ENCODE measurements around the gene SPTLC2. TPM values are rescaled to one million over a fixed set of nuclear protein-coding genes. Genes with fewer than 3 reads are reported as not detected.

SPTLC2 gene
- total and polyA plus RNA-seq, 2 donors (not counting 1 experiment from before 2014, with no cell fraction given): 22.8 to 25.9 TPM

DNA sequence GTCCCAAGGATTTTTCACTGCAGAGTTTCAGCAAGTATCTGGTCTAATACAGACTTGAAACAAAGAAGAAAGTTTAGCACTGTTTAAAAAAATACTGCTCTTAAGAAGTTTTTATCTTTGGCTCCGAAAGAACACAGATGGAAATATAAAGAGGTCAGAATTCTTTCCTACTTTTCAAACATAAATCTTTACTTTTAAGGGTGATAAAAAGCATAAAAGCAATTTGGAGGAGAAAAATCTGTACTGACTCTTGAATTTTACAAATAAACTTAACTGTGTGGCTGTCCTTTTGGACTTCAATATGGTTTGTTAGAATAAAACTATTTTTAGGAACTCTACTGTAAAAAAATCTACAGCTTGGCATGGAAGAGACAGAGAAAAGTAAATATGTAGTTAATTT, 90.2 kb downstream of the SPTLC2 start:
- no peak overlapping the region for H3K4me2 ChIP-seq (ENCODE audit: extremely low read depth, insufficient read depth, low read length)
- no peaks in the 10 kb centered on the region for H3K79me2 ChIP-seq (ENCODE audit: control insufficient read depth, insufficient read depth, low read length)
- no peaks in the 10 kb centered on the region for H3K4me1 ChIP-seq (ENCODE audit: control insufficient read depth, extremely low read depth, insufficient read depth, low read length)
- H3K9me3 ChIP-seq (ENCODE audit: control insufficient read depth, insufficient read depth, low read depth, low read length): no peaks in the 10 kb centered on the region
- H3K27ac ChIP-seq (ENCODE audit: insufficient read depth, low read length): no peak overlapping the region
- no peaks in the 10 kb centered on the region for H4K20me1 ChIP-seq (ENCODE audit: control insufficient read depth, extremely low read depth, insufficient read depth, low read length)
- H3K36me3 ChIP-seq (ENCODE audit: control insufficient read depth, insufficient read depth, low read length): no peaks in the 10 kb centered on the region
- no peak overlapping the region for H3K9ac ChIP-seq (ENCODE audit: insufficient read depth, low read length)
- no peaks in the 10 kb centered on the region for H3K27me3 ChIP-seq (ENCODE audit: control insufficient read depth, insufficient read depth, low read length)
- DNase-seq (ENCODE audit: low read depth in 2 of 2): no peak
- H2AFZ ChIP-seq (ENCODE audit: low read length): no peak overlapping the region
- TF ChIP-seq, protein P1, sequence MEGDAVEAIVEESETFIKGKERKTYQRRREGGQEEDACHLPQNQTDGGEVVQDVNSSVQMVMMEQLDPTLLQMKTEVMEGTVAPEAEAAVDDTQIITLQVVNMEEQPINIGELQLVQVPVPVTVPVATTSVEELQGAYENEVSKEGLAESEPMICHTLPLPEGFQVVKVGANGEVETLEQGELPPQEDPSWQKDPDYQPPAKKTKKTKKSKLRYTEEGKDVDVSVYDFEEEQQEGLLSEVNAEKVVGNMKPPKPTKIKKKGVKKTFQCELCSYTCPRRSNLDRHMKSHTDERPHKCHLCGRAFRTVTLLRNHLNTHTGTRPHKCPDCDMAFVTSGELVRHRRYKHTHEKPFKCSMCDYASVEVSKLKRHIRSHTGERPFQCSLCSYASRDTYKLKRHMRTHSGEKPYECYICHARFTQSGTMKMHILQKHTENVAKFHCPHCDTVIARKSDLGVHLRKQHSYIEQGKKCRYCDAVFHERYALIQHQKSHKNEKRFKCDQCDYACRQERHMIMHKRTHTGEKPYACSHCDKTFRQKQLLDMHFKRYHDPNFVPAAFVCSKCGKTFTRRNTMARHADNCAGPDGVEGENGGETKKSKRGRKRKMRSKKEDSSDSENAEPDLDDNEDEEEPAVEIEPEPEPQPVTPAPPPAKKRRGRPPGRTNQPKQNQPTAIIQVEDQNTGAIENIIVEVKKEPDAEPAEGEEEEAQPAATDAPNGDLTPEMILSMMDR (conservative IDR thresholded peaks at IDR 0.05 in 1 of 2, IDR thresholded peaks at IDR 0.05 in 1 of 2; ENCODE audit: low read depth in 1 of 2, low read length in 2 of 2): no peak
- no peak overlapping the region for H3K4me3 ChIP-seq (replicated peaks in 1 of 4; ENCODE audit: control extremely low read depth in 1 of 4, insufficient read depth in 1 of 4, low read depth in 3 of 4, low read length in 4 of 4)

DNA sequence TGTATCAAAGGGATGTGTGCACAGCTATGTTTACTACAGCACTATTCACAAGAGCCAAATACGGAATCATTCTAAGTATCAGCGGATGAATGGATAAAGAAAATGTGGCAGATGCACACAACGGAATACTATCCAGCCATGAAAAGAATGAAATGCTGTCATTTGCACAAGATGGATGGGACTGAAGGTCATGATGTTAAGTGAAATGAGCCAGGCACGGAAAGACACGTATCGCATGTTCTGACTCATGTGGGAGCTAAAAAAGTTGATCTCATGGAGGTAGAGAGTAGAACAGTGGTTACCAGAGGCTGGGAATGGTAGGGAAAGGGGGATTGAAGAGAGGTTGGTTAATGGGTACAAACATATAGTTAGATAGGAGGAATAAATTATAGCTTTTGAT, 91.9 kb downstream of the SPTLC2 start:
- no peak overlapping the region for H3K27ac ChIP-seq (ENCODE audit: insufficient read depth, low read length)
- peak in 1 of 2 donors; percentile 19 for DNase-seq (ENCODE audit: low read depth in 2 of 2)
- H3K4me2 ChIP-seq (ENCODE audit: extremely low read depth, insufficient read depth, low read length): no peak overlapping the region
- no peaks in the 10 kb centered on the region for H4K20me1 ChIP-seq (ENCODE audit: control insufficient read depth, extremely low read depth, insufficient read depth, low read length)
- H3K27me3 ChIP-seq (ENCODE audit: control insufficient read depth, insufficient read depth, low read length): no peaks in the 10 kb centered on the region
- no peaks in the 10 kb centered on the region for H3K79me2 ChIP-seq (ENCODE audit: control insufficient read depth, insufficient read depth, low read length)
- no peak overlapping the region for H3K9ac ChIP-seq (ENCODE audit: insufficient read depth, low read length)
- no peaks in the 10 kb centered on the region for H3K9me3 ChIP-seq (ENCODE audit: control insufficient read depth, insufficient read depth, low read depth, low read length)
- no peaks in the 10 kb centered on the region for H3K36me3 ChIP-seq (ENCODE audit: control insufficient read depth, insufficient read depth, low read length)
- TF ChIP-seq, protein P1 (conservative IDR thresholded peaks at IDR 0.05 in 1 of 2, IDR thresholded peaks at IDR 0.05 in 1 of 2; ENCODE audit: low read depth in 1 of 2, low read length in 2 of 2): no peak
- TF ChIP-seq EZH2 (IDR thresholded peaks at IDR 0.05; ENCODE audit: low read length, missing control alignments): no peak
- H2AFZ ChIP-seq (ENCODE audit: low read length): no peak overlapping the region
- no peak overlapping the region for H3K4me3 ChIP-seq (replicated peaks in 1 of 4; ENCODE audit: control extremely low read depth in 1 of 4, insufficient read depth in 1 of 4, low read depth in 3 of 4, low read length in 4 of 4)
- H3K4me1 ChIP-seq (ENCODE audit: control insufficient read depth, extremely low read depth, insufficient read depth, low read length): no peaks in the 10 kb centered on the region

DNA sequence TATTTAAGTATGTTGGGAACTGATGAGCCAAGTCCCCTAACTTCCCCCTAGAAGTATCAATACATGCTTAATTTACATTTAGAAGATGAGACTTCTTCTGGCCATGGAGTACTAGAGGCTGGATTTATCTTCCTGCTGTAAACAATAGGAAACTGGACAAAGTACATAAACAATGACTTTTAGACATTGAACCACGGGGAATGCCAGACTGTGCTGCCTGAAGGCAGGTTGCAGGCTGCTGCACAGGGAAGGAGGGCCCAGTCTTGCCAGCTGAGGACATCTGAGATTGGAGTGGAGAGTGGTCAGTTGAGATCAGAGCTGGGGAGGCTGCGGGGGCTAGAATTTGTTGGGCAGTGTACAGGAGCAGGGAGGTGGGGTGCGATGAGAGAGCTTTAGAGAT, 93.3 kb downstream of the SPTLC2 start:
- H3K9me3 ChIP-seq (ENCODE audit: control insufficient read depth, insufficient read depth, low read depth, low read length): no peaks in the 10 kb centered on the region
- no peak overlapping the region for H3K4me3 ChIP-seq (replicated peaks in 1 of 4; ENCODE audit: control extremely low read depth in 1 of 4, insufficient read depth in 1 of 4, low read depth in 3 of 4, low read length in 4 of 4)
- H3K4me2 ChIP-seq (ENCODE audit: extremely low read depth, insufficient read depth, low read length): no peak overlapping the region
- H3K79me2 ChIP-seq (ENCODE audit: control insufficient read depth, insufficient read depth, low read length): no peaks in the 10 kb centered on the region
- H3K36me3 ChIP-seq (ENCODE audit: control insufficient read depth, insufficient read depth, low read length): no peaks in the 10 kb centered on the region
- no peaks in the 10 kb centered on the region for H3K27me3 ChIP-seq (ENCODE audit: control insufficient read depth, insufficient read depth, low read length)
- no peak overlapping the region for H3K27ac ChIP-seq (ENCODE audit: insufficient read depth, low read length)
- H3K4me1 ChIP-seq (ENCODE audit: control insufficient read depth, extremely low read depth, insufficient read depth, low read length): no peaks in the 10 kb centered on the region
- DNase-seq (ENCODE audit: low read depth in 2 of 2): no peak
- H2AFZ ChIP-seq (ENCODE audit: low read length): no peak overlapping the region
- no peak overlapping the region for H3K9ac ChIP-seq (ENCODE audit: insufficient read depth, low read length)
- no peak for TF ChIP-seq EZH2 (IDR thresholded peaks at IDR 0.05; ENCODE audit: low read length, missing control alignments)
- no peaks in the 10 kb centered on the region for H4K20me1 ChIP-seq (ENCODE audit: control insufficient read depth, extremely low read depth, insufficient read depth, low read length)

Measured in fibroblast of lung (primary cell).